BLaER1 treated with 17β-estradiol and CSF1 and Interleukin-3, amounts not matched to agents 10 nM and 100 nM (cell line): ENCODE measurements around the gene PTPRT.

Experiments
- H3K27ac ChIP-seq, 11 experiments: shearing (Covaris generic); formaldehyde crosslinking; 2 replicates each; pipeline ENCODE4 v1.8.1; 2022
- H3K27me3 ChIP-seq, 11 experiments: shearing (Covaris generic); formaldehyde crosslinking; 2 replicates each; pipeline ENCODE4 v1.8.1; 2022
- H3K36me3 ChIP-seq, 11 experiments: shearing (Covaris generic); formaldehyde crosslinking; 2 replicates each; pipeline ENCODE4 v1.8.1; 2022
- H3K4me1 ChIP-seq, 10 experiments: shearing (Covaris generic); formaldehyde crosslinking; 2 replicates each; pipeline ENCODE4 v1.8.1; 2022
- H3K4me2 ChIP-seq, 11 experiments: shearing (Covaris generic); formaldehyde crosslinking; 2 replicates each; pipeline ENCODE4 v1.8.1; 2022
- H3K4me3 ChIP-seq, 10 experiments: shearing (Covaris generic); formaldehyde crosslinking; 2 replicates each; pipeline ENCODE4 v1.8.1; 2022
- H3K9ac ChIP-seq, 11 experiments: shearing (Covaris generic); formaldehyde crosslinking; 2 replicates each; pipeline ENCODE4 v1.8.1; 2022
- H3K9me3 ChIP-seq, 11 experiments: shearing (Covaris generic); formaldehyde crosslinking; replicated peaks in 1 of 11; 2 replicates each; pipeline ENCODE4 v1.8.1; 2022
- H4K20me1 ChIP-seq, 11 experiments: shearing (Covaris generic); formaldehyde crosslinking; 2 replicates each; pipeline ENCODE4 v1.8.1; 2022
- Cebpa-rat ChIP-seq, 11 experiments: shearing (Covaris generic); IDR thresholded peaks; 2 replicates each; pipeline ENCODE4 v1.8.1; 2022

The PTPRT gene

GRCh38 chr20:43209831-43210230 is 20.1 kb upstream of the PTPRT start:
- Histone ChIP-seq H3K4me2 (no peak overlapping the region), H4K20me1 (no peaks in the 10 kb centered on the region), H3K9ac (no peak overlapping the region), H3K4me3 (no peak overlapping the region), H3K36me3 (no peaks in the 10 kb centered on the region), H3K9me3 (peaks cover 11 to 25% (median 17%) of the 10 kb centered on the region in 11 experiments), H3K27me3 (no peaks in the 10 kb centered on the region), H3K4me1 (peaks cover 0 to 11% (median 0%) of the 10 kb centered on the region in 10 experiments; a peak in 4 of 20 replicates), H3K27ac (no peak overlapping the region)
- no peak for TF ChIP-seq Cebpa-rat (IDR thresholded peaks at IDR 0.05)

GRCh38 chr20:43205699-43206098 is 16.0 kb upstream of the PTPRT start:
- no peaks in the 10 kb centered on the region for H3K27me3 ChIP-seq
- H3K9ac ChIP-seq = no peak overlapping the region
- no peaks in the 10 kb centered on the region for H3K36me3 ChIP-seq
- no peak for TF ChIP-seq Cebpa-rat (IDR thresholded peaks at IDR 0.05)
- H3K27ac ChIP-seq = no peak overlapping the region
- H4K20me1 ChIP-seq = no peaks in the 10 kb centered on the region
- H3K9me3 ChIP-seq = peaks cover 17 to 40% (median 29%) of the 10 kb centered on the region in 11 experiments
- H3K4me2 ChIP-seq = peak overlapping the region in 5 of 11 experiments; percentile 0 to 34 (median 26); a peak in 3 of 22 replicates
- no peak overlapping the region for H3K4me3 ChIP-seq
- peaks cover 0 to 11% (median 0%) of the 10 kb centered on the region in 10 experiments; a peak in 4 of 20 replicates for H3K4me1 ChIP-seq

- H3K27me3 ChIP-seq = no peaks in the 10 kb centered on the region
- H3K4me3 ChIP-seq = no peak overlapping the region
- no peak overlapping the region for H3K4me2 ChIP-seq
- H3K36me3 ChIP-seq = no peaks in the 10 kb centered on the region
- H3K4me1 ChIP-seq = peaks cover 0 to 11% (median 0%) of the 10 kb centered on the region in 10 experiments; a peak in 4 of 20 replicates
- no peaks in the 10 kb centered on the region for H4K20me1 ChIP-seq
- H3K9ac ChIP-seq = no peak overlapping the region
- H3K27ac ChIP-seq = no peak overlapping the region
- H3K9me3 ChIP-seq = peaks cover 17 to 40% (median 29%) of the 10 kb centered on the region in 11 experiments
- TF ChIP-seq Cebpa-rat (IDR thresholded peaks at IDR 0.05) = no peak
These were observed 12.4 kb upstream of the PTPRT start for GRCh38 chr20:43202100-43202499.

- Histone ChIP-seq H3K27me3 (no peaks in the 10 kb centered on the region), H3K36me3 (no peaks in the 10 kb centered on the region), H3K9me3 (peaks cover 0 to 8% (median 0%) of the 10 kb centered on the region in 11 experiments; a peak in 3 of 22 replicates), H3K27ac (no peak overlapping the region), H3K4me2 (no peak overlapping the region), H3K4me1 (no peaks in the 10 kb centered on the region), H3K4me3 (no peak overlapping the region), H4K20me1 (no peaks in the 10 kb centered on the region), H3K9ac (no peak overlapping the region)
- TF ChIP-seq Cebpa-rat (IDR thresholded peaks at IDR 0.05) = no peak
These were observed 8.9 kb upstream of the PTPRT start for GRCh38 chr20:43198607-43199006.

GRCh38 chr20:43196243-43196642 is 6.5 kb upstream of the PTPRT start:
- H3K9ac ChIP-seq = no peak overlapping the region
- H3K27me3 ChIP-seq = peaks cover 7 to 13% (median 10%) of the 10 kb centered on the region in 11 experiments
- H3K4me1 ChIP-seq = no peaks in the 10 kb centered on the region
- no peak overlapping the region for H3K27ac ChIP-seq
- no peaks in the 10 kb centered on the region for H3K9me3 ChIP-seq
- peaks cover 0 to 3% (median 0%) of the 10 kb centered on the region in 11 experiments; a peak in 5 of 22 replicates for H4K20me1 ChIP-seq
- H3K4me2 ChIP-seq = no peak overlapping the region
- H3K4me3 ChIP-seq = no peak overlapping the region
- no peaks in the 10 kb centered on the region for H3K36me3 ChIP-seq
- TF ChIP-seq Cebpa-rat (IDR thresholded peaks at IDR 0.05) = no peak

GRCh38 chr20:43194137-43194536 is 4.4 kb upstream of the PTPRT start:
- Histone ChIP-seq H3K4me1 (no peaks in the 10 kb centered on the region; a peak in 2 of 20 replicates), H3K4me3 (no peak overlapping the region), H3K36me3 (no peaks in the 10 kb centered on the region), H3K27ac (no peak overlapping the region), H3K9me3 (no peaks in the 10 kb centered on the region), H3K4me2 (no peak overlapping the region), H4K20me1 (peaks cover 0 to 18% (median 7%) of the 10 kb centered on the region in 11 experiments; a peak in 7 of 22 replicates), H3K27me3 (peaks cover 27 to 34% (median 31%) of the 10 kb centered on the region in 11 experiments), H3K9ac (no peak overlapping the region)
- TF ChIP-seq Cebpa-rat (IDR thresholded peaks at IDR 0.05) = no peak

- no peak overlapping the region for H3K9ac ChIP-seq
- no peak for TF ChIP-seq Cebpa-rat (IDR thresholded peaks at IDR 0.05)
- peaks cover 0 to under 1% (median under 1%) of the 10 kb centered on the region in 10 experiments; a peak in 4 of 20 replicates for H3K4me1 ChIP-seq
- H3K9me3 ChIP-seq = no peaks in the 10 kb centered on the region
- H3K36me3 ChIP-seq = no peaks in the 10 kb centered on the region
- no peak overlapping the region for H3K4me2 ChIP-seq
- H4K20me1 ChIP-seq = peaks cover 0 to 23% (median 9%) of the 10 kb centered on the region in 11 experiments; a peak in 7 of 22 replicates
- no peak overlapping the region for H3K27ac ChIP-seq
- peaks cover 34 to 41% (median 38%) of the 10 kb centered on the region in 11 experiments for H3K27me3 ChIP-seq
- no peak overlapping the region for H3K4me3 ChIP-seq
These were observed 3.7 kb upstream of the PTPRT start for GRCh38 chr20:43193443-43193842.

- Histone ChIP-seq H3K4me3 (no peak overlapping the region), H3K4me2 (no peak overlapping the region; a peak in 1 of 22 replicates), H4K20me1 (peaks cover 0 to 24% (median 10%) of the 10 kb centered on the region in 11 experiments; a peak in 9 of 22 replicates), H3K9ac (no peak overlapping the region), H3K36me3 (no peaks in the 10 kb centered on the region), H3K9me3 (no peaks in the 10 kb centered on the region), H3K27me3 (peaks cover 41 to 49% (median 46%) of the 10 kb centered on the region in 11 experiments), H3K4me1 (peaks cover 0 to 7% (median 4%) of the 10 kb centered on the region in 10 experiments; a peak in 6 of 20 replicates), H3K27ac (no peak overlapping the region)
- no peak for TF ChIP-seq Cebpa-rat (IDR thresholded peaks at IDR 0.05)
These were observed 2.5 kb upstream of the PTPRT start for GRCh38 chr20:43191946-43192863.

- Histone ChIP-seq H3K36me3 (no peaks in the 10 kb centered on the region), H3K9me3 (no peaks in the 10 kb centered on the region), H3K4me2 (no peak overlapping the region), H3K4me3 (no peak overlapping the region), H3K27ac (no peak overlapping the region), H3K4me1 (peaks cover 0 to 7% (median 4%) of the 10 kb centered on the region in 10 experiments; a peak in 6 of 20 replicates), H3K9ac (no peak overlapping the region), H3K27me3 (peaks cover 41 to 49% (median 46%) of the 10 kb centered on the region in 11 experiments), H4K20me1 (peaks cover 0 to 24% (median 10%) of the 10 kb centered on the region in 11 experiments; a peak in 9 of 22 replicates)
- no peak for TF ChIP-seq Cebpa-rat (IDR thresholded peaks at IDR 0.05)
These were observed 1.4 kb upstream of the PTPRT start for GRCh38 chr20:43191143-43191542.
